GM12891 (cell line): Measurements from ENCODE around the gene CADM1.

Experiments used
- POLR2A ChIP-seq: IDR thresholded peaks from 2 replicates; pipeline ENCODE4 v1.6.1; 2011; ENCODE audit warnings: low read depth, low read length, control low read depth
- POLR2AphosphoS5 ChIP-seq: IDR thresholded peaks from 2 replicates; pipeline ENCODE4 v1.6.1; 2011; ENCODE audit warnings: low read depth, low read length, control low read depth
- POU2F2 ChIP-seq: IDR thresholded peaks from 2 replicates; pipeline ENCODE4 v1.6.1; 2011; ENCODE audit warnings: low read depth, mild to moderate bottlenecking, control low read depth, low read length, moderate library complexity
- SPI1 ChIP-seq: IDR thresholded peaks from 2 replicates; pipeline ENCODE4 v1.6.1; 2011; ENCODE audit warnings: low read depth, low read length, control low read depth
- TAF1 ChIP-seq: IDR thresholded peaks from 2 replicates; pipeline ENCODE4 v1.6.1; 2011; ENCODE audit warnings: low read depth, low read length, control low read depth

DNA sequence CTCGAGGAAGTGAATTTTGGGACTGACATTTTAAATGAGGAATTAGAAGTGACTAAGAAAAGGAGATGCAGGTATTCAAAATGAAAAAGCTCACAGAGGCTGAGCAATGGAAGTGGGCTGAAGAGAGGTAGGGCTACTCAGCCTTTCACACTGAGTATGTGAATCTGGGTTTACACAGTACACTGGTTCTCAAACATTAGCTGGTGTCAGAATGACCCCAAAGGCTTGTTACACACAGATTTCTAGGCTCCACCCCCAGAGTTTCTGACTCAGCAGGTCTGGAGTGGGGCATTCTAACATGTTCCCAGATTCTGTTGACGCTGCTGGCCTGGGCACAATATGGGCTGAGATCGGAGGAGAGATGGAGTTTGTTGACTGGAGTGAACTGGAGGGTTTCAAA, 32.8 kb downstream of the CADM1 start:
- no peak for TF ChIP-seq POLR2AphosphoS5
- TF ChIP-seq TAF1: no peak
- no peak for TF ChIP-seq POLR2A
- TF ChIP-seq SPI1: no peak
- TF ChIP-seq POU2F2: no peak
